Measurements from ENCODE around the gene GADD45B. TPM values are rescaled to one million over a fixed set of nuclear protein-coding genes. Genes with fewer than 3 reads are reported as not detected.

Gene GADD45B
- total RNA-seq, 1 donor from 2014 or later, result 91.2 TPM

GRCh38 chr19:2485428-2485827, 9.5 kb downstream of the GADD45B start:
- ATAC-seq (no peak), DNase-seq (no peak)
- TF ChIP-seq, protein P1, sequence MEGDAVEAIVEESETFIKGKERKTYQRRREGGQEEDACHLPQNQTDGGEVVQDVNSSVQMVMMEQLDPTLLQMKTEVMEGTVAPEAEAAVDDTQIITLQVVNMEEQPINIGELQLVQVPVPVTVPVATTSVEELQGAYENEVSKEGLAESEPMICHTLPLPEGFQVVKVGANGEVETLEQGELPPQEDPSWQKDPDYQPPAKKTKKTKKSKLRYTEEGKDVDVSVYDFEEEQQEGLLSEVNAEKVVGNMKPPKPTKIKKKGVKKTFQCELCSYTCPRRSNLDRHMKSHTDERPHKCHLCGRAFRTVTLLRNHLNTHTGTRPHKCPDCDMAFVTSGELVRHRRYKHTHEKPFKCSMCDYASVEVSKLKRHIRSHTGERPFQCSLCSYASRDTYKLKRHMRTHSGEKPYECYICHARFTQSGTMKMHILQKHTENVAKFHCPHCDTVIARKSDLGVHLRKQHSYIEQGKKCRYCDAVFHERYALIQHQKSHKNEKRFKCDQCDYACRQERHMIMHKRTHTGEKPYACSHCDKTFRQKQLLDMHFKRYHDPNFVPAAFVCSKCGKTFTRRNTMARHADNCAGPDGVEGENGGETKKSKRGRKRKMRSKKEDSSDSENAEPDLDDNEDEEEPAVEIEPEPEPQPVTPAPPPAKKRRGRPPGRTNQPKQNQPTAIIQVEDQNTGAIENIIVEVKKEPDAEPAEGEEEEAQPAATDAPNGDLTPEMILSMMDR (IDR thresholded peaks at IDR 0.05), result no peak
- Histone ChIP-seq H3K4me1 (peaks cover 20% of the 10 kb centered on the region), H3K9me3 (peaks cover 10% of the 10 kb centered on the region), H3K36me3 (no peaks in the 10 kb centered on the region), H3K27me3 (no peaks in the 10 kb centered on the region), H3K4me3 (no peak overlapping the region), H3K27ac (no peak overlapping the region)
- intact Hi-C loops (cut with DNase I), result no loop called here

- intact Hi-C loops (cut with DNase I), result no loop called here
- no peaks in the 10 kb centered on the region for H3K36me3 ChIP-seq
- peaks cover 34% of the 10 kb centered on the region for H3K4me1 ChIP-seq
- H3K4me3 ChIP-seq, result no peak overlapping the region
- no peak for DNase-seq
- H3K9me3 ChIP-seq, result peaks cover 10% of the 10 kb centered on the region
- H3K27ac ChIP-seq, result no peak overlapping the region
- TF ChIP-seq, protein P1 (IDR thresholded peaks at IDR 0.05), result no peak
- ATAC-seq, result no peak
- H3K27me3 ChIP-seq, result no peaks in the 10 kb centered on the region
Observed at GRCh38 chr19:2487090-2487489, 11.2 kb downstream of the GADD45B start.

GRCh38 chr19:2487842-2488241, 11.9 kb downstream of the GADD45B start:
- Histone ChIP-seq H3K4me3 (no peak overlapping the region), H3K27me3 (no peaks in the 10 kb centered on the region), H3K4me1 (peaks cover 34% of the 10 kb centered on the region), H3K27ac (no peak overlapping the region), H3K9me3 (peaks cover 9% of the 10 kb centered on the region), H3K36me3 (no peaks in the 10 kb centered on the region)
- intact Hi-C loops (cut with DNase I), result no loop called here
- no peak for DNase-seq
- TF ChIP-seq, protein P1 (IDR thresholded peaks at IDR 0.05), result no peak
- ATAC-seq, result peak; percentile 5

- Histone ChIP-seq H3K27ac (peak overlapping the region; percentile 45), H3K27me3 (no peaks in the 10 kb centered on the region), H3K36me3 (no peaks in the 10 kb centered on the region), H3K9me3 (peaks cover 2% of the 10 kb centered on the region), H3K4me1 (peaks cover 34% of the 10 kb centered on the region), H3K4me3 (peak overlapping the region; percentile 51)
- peak; percentile 1 for ATAC-seq
- TF ChIP-seq, protein P1 (IDR thresholded peaks at IDR 0.05), result no peak
- DNase-seq, result no peak
- intact Hi-C loops (cut with DNase I), result no loop called here
Observed at GRCh38 chr19:2488405-2488941, 12.5 kb downstream of the GADD45B start.

GRCh38 chr19:2488942-2489731, 13.2 kb downstream of the GADD45B start:
- peaks cover 34% of the 10 kb centered on the region for H3K4me1 ChIP-seq
- peak overlapping the region; percentile 51 for H3K4me3 ChIP-seq
- ATAC-seq (peak; percentile 75), DNase-seq (peak; percentile 85)
- no peaks in the 10 kb centered on the region for H3K27me3 ChIP-seq
- no peaks in the 10 kb centered on the region for H3K36me3 ChIP-seq
- intact Hi-C loops (cut with DNase I), result no loop called here
- no peaks in the 10 kb centered on the region for H3K9me3 ChIP-seq
- peak overlapping the region; percentile 45 for H3K27ac ChIP-seq
- TF ChIP-seq, protein P1 (IDR thresholded peaks at IDR 0.05), result no peak
